Breast epithelium (tissue), 4 donors: ENCODE measurements around the gene BCL2. TPM values are rescaled to one million over a fixed set of nuclear protein-coding genes. Genes with fewer than 3 reads are reported as not detected.

Experiments used
- DNase-seq, 2 donors: peaks; one replicate each; pipeline ENCODE4 v3.0.0-alpha.2; 2019; ENCODE audit warnings: low spot score in 2 of 2
- H3K27ac ChIP-seq, 2 donors: fragments of 200-600 bp; sonication (generic) in 1 of 2; one replicate each; pipeline ENCODE4 v1.5.1; 2016 to 2019; ENCODE audit warnings: mild to moderate bottlenecking in 1 of 2
- H3K27me3 ChIP-seq, 2 donors: fragments of 200-600 bp; sonication (generic) in 1 of 2; one replicate each; pipeline versions ENCODE4 v1.5.1 to v1.6.0; 2017 to 2019; ENCODE audit warnings: control low read depth in 1 of 2, mild to moderate bottlenecking in 1 of 2
- H3K36me3 ChIP-seq: fragments of 200-600 bp; one replicate; pipeline ENCODE4 v1.5.1; 2019
- H3K4me1 ChIP-seq, 2 donors: fragments of 200-600 bp; sonication (generic); one replicate each; pipeline ENCODE4 v1.5.1; 2016 to 2019; ENCODE audit warnings: control low read depth in 1 of 2
- H3K4me3 ChIP-seq, 3 donors: fragments of 200-600 bp; sonication (generic); 1 replicate in 2 of 3; 2 replicates in 1 of 3; pipeline ENCODE4 v1.5.1; 2016 to 2019; ENCODE audit warnings: mild to moderate bottlenecking in 3 of 3, moderate library complexity in 2 of 3
- H3K9me3 ChIP-seq, 2 donors: fragments of 200-600 bp; sonication (generic) in 1 of 2; one replicate each; pipeline ENCODE4 v1.5.1; 2016 to 2019; ENCODE audit warnings: control low read depth in 1 of 2
- POLR2A ChIP-seq: fragments of 450-650 bp; IDR thresholded peaks from one replicate; pipeline ENCODE4 v1.6.1; 2016; ENCODE audit warnings: antibody characterized with exemption, mild to moderate bottlenecking, moderate library complexity
- POLR2AphosphoS5 ChIP-seq, 3 donors: sonication (generic); formaldehyde crosslinking; IDR thresholded peaks; one replicate each; pipeline ENCODE4 v1.6.1; 2017; ENCODE audit warnings: antibody characterized with exemption in 3 of 3
- intact Hi-C: fragments of 100-400 bp; cut with DNase I; formaldehyde crosslinking; loops from one replicate; pipeline ENCODE4 v1.15.1; 2023; ENCODE audit warnings: low total_unique reads
- total RNA-seq, 3 donors: library from RNA; depleted of rRNA; stranded (reverse); fragments of >200 nt; gene quantifications; one replicate each; pipeline ENCODE4 v1.1.0, GENCODE V29; 2016
- TF ChIP-seq, protein P1 (sequence below), 3 donors: fragments of 450-650 bp; IDR thresholded peaks; one replicate each; pipeline ENCODE4 v1.5.1; 2016 to 2017; ENCODE audit warnings: antibody characterized with exemption in 3 of 3, mild to moderate bottlenecking in 3 of 3, moderate library complexity in 3 of 3

The BCL2 gene
- total RNA-seq, 3 donors from 2014 or later: 41.3 to 82.5 (median 43.6) TPM

DNA sequence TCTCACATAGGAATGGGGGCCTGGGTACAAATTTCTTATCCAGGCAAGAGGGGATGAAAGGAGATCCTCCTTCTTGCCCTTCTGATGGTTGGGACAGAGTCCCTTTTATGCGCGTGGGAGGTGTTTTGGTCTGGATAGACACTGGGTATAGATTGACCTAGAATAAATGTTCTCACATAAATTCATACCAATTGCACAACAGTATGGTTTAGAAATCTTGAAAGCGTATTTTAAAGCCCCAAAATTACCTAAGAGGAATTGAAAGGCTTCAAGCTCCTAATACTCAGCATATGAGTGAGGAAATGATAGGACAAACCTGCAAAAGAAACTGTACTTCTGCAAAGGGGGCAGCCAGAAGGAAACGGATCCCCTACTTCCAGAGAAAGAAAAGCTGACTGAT, 2.6 kb upstream of the BCL2 start:
- Histone ChIP-seq H3K36me3 (no peaks in the 10 kb centered on the region), H3K4me3 (no peak overlapping the region), H3K9me3 (no peaks in the 10 kb centered on the region), H3K27me3 (no peaks in the 10 kb centered on the region), H3K27ac (peak overlapping the region; percentile 66 to 74), H3K4me1 (peaks cover 0 to 9% of the 10 kb centered on the region in 2 donors)
- TF ChIP-seq POLR2AphosphoS5 (IDR thresholded peaks at IDR 0.05): no peak
- TF ChIP-seq, protein P1, sequence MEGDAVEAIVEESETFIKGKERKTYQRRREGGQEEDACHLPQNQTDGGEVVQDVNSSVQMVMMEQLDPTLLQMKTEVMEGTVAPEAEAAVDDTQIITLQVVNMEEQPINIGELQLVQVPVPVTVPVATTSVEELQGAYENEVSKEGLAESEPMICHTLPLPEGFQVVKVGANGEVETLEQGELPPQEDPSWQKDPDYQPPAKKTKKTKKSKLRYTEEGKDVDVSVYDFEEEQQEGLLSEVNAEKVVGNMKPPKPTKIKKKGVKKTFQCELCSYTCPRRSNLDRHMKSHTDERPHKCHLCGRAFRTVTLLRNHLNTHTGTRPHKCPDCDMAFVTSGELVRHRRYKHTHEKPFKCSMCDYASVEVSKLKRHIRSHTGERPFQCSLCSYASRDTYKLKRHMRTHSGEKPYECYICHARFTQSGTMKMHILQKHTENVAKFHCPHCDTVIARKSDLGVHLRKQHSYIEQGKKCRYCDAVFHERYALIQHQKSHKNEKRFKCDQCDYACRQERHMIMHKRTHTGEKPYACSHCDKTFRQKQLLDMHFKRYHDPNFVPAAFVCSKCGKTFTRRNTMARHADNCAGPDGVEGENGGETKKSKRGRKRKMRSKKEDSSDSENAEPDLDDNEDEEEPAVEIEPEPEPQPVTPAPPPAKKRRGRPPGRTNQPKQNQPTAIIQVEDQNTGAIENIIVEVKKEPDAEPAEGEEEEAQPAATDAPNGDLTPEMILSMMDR (IDR thresholded peaks at IDR 0.05): no peak
- no peak for TF ChIP-seq POLR2A
- no peak for DNase-seq
- intact Hi-C loops: loop anchor here (5.0 kb wide), 1 partner anchor 320 kb away; no protein-coding TSS in a partner anchor

GRCh38 chr18:63321291-63321690, 1.7 kb upstream of the BCL2 start:
- Histone ChIP-seq H3K27me3 (no peaks in the 10 kb centered on the region), H3K4me3 (peak overlapping the region in 2 of 3 donors; percentile 94 to 99), H3K4me1 (peaks cover 0 to 9% of the 10 kb centered on the region in 2 donors), H3K27ac (peak overlapping the region; percentile 93 to 98), H3K36me3 (no peaks in the 10 kb centered on the region), H3K9me3 (no peaks in the 10 kb centered on the region)
- intact Hi-C loops: loop anchor here (5.0 kb wide), 1 partner anchor 319 kb away; no protein-coding TSS in a partner anchor
- DNase-seq: no peak
- TF ChIP-seq POLR2AphosphoS5 (IDR thresholded peaks at IDR 0.05) (peak in 1 of 3 donors; percentile 9), POLR2A (no peak)
- TF ChIP-seq, protein P1 (IDR thresholded peaks at IDR 0.05): no peak

DNA sequence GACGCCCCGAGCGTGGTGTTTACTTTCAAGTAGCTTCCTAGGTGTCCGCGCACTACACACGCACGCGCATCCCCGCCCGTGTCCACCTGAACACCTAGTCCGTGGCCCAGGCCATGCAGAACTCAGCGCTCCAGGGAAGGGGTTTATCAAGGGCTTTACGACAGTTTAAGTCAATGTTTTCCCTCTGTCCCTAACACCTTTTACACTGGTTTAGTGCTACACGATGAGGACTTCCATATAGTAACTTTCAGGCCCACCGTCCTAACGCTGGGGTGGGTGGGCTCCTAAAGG, 1.4 kb upstream of the BCL2 start:
- Histone ChIP-seq H3K27ac (peak overlapping the region; percentile 93 to 98), H3K36me3 (no peaks in the 10 kb centered on the region), H3K9me3 (no peaks in the 10 kb centered on the region), H3K4me3 (peak overlapping the region; percentile 68 to 99 (median 94)), H3K27me3 (no peaks in the 10 kb centered on the region), H3K4me1 (peaks cover 0 to 9% of the 10 kb centered on the region in 2 donors)
- no peak for TF ChIP-seq POLR2AphosphoS5 (IDR thresholded peaks at IDR 0.05)
- TF ChIP-seq, protein P1 (IDR thresholded peaks at IDR 0.05): no peak
- TF ChIP-seq POLR2A: no peak
- DNase-seq: peak; percentile 67 to 75
- intact Hi-C loops: loop anchor here (1.0 to 5.0 kb wide), 2 partner anchors 45 to 319 kb away; no protein-coding TSS in a partner anchor

- peak; percentile 82 to 83 for DNase-seq
- Histone ChIP-seq H3K9me3 (no peaks in the 10 kb centered on the region), H3K4me3 (peak overlapping the region; percentile 68 to 99 (median 94)), H3K27me3 (no peaks in the 10 kb centered on the region), H3K27ac (peak overlapping the region; percentile 93 to 98), H3K36me3 (no peaks in the 10 kb centered on the region), H3K4me1 (peaks cover 0 to 10% of the 10 kb centered on the region in 2 donors)
- no peak for TF ChIP-seq POLR2A
- TF ChIP-seq, protein P1 (IDR thresholded peaks at IDR 0.05): peak in 2 of 3 donors; percentile 7 to 17
- intact Hi-C loops: loop anchor here (1.0 to 5.0 kb wide), 2 partner anchors 46 to 318 kb away; no protein-coding TSS in a partner anchor
Measured at GRCh38 chr18:63320123-63320974, 780 bp upstream of the BCL2 start.

DNA sequence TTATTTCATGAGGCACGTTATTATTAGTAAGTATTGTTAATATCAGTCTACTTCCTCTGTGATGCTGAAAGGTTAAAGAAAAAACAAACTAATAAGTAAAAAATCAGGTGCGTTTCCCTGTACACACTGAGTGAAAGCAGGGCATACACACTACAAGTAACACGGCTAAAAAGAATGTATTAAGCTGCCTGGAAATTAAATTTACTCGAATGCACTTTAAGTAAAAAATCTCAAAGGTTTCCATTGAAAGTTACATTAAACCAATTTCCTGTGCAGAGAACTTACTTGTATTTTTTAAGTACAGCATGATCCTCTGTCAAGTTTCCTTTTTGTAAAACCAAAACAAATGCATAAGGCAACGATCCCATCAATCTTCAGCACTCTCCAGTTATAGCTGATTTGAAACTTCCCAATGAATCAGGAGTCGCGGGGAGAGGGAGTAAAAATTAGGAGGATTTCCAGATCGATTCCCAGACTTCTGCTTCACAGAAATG, 633 bp downstream of the BCL2 start:
- Histone ChIP-seq H3K4me1 (peaks cover 0 to 16% of the 10 kb centered on the region in 2 donors), H3K36me3 (no peaks in the 10 kb centered on the region), H3K4me3 (peak overlapping the region; percentile 68 to 99 (median 94)), H3K27ac (peak overlapping the region; percentile 93 to 98), H3K9me3 (no peaks in the 10 kb centered on the region), H3K27me3 (no peaks in the 10 kb centered on the region)
- TF ChIP-seq, protein P1 (IDR thresholded peaks at IDR 0.05): no peak
- no peak for TF ChIP-seq POLR2AphosphoS5 (IDR thresholded peaks at IDR 0.05)
- TF ChIP-seq POLR2A: no peak
- intact Hi-C loops: loop anchor here (2.0 kb wide), 1 partner anchor 188 kb away; no protein-coding TSS in a partner anchor
- no peak for DNase-seq
